ENCODE results near the gene MT1A. TPM values are rescaled to one million over a fixed set of nuclear protein-coding genes. Genes with fewer than 3 reads are reported as not detected.

MT1A gene
- total RNA-seq, 1 experiment from 2014 or later: not detected

DNA sequence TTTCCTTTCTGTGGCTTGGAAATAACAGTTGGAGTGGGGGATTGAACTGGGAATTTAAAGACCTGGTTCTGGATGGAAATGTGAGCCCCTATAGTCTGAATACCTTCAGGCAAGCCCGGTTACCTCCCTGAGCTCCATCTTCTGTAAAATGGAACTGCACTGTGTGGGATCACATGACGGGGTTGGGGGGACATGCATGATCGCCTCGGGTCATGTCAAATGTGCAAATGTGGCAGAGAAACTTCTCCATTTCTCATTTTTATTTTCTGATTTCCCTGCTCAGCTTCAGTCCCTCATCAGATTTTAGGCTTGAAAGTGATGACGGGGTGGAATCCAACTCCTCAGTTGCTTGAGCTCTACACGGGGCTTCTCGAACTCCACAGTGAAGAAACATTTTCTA is 14.8 kb downstream of the MT1A start:
- intact Hi-C loops (cut with micrococcal nuclease): no loop called here
- no peaks in the 10 kb centered on the region for H3K9me2 ChIP-seq (ENCODE audit: insufficient read depth)
- CTCF ChIA-PET: no interaction called here
- no peaks in the 10 kb centered on the region for H4K20me1 ChIP-seq (ENCODE audit: insufficient read depth)
- H3K27me3 ChIP-seq (ENCODE audit: insufficient read depth, low read length): no peaks in the 10 kb centered on the region
- H2AFZ ChIP-seq (ENCODE audit: low read depth, low read length, poor library complexity, severe bottlenecking): peak overlapping the region; percentile 55
- no peak overlapping the region for H3K27ac ChIP-seq (ENCODE audit: low read depth, low read length)
- H3K4me2 ChIP-seq (ENCODE audit: low read length): peak overlapping the region; percentile 70; the same call in 1 of the 2 replicates
- DNase-seq (ENCODE audit: low read depth, low spot score) (no peak), ATAC-seq (no peak)
- BruUV-seq (replicated peaks): no TSS peak
- H3K36me3 ChIP-seq (ENCODE audit: control insufficient read depth in 1 of 2, insufficient read depth in 2 of 2, low read length in 2 of 2): no peaks in the 10 kb centered on the region
- H3K9ac ChIP-seq (ENCODE audit: low read length): no peak overlapping the region
- RAD21 ChIA-PET (ENCODE audit: low non-redundant PET in 1 of 2, low total read pairs in 2 of 2, uncharacterized antibody in 2 of 2, unreplicated experiment in 2 of 2): no interaction called here
- no peaks in the 10 kb centered on the region for H3K79me2 ChIP-seq (ENCODE audit: insufficient read depth, low read length)
- no peak for TF ChIP-seq ZNF274 (IDR thresholded peaks at IDR 0.05; ENCODE audit: low read depth, low read length)
- TF ChIP-seq POLR2AphosphoS5 (IDR thresholded peaks at IDR 0.05; ENCODE audit: low read depth, low read length): no peak
- TF ChIP-seq EZH2phosphoT487 (IDR thresholded peaks at IDR 0.05; ENCODE audit: borderline replicate concordance): no peak
- TF ChIP-seq EZH2 (IDR thresholded peaks at IDR 0.05): no peak
- no peak overlapping the region for H3K4me3 ChIP-seq (replicated peaks in 1 of 2; ENCODE audit: low read depth in 1 of 2, low read length in 2 of 2)
- H3K9me3 ChIP-seq (ENCODE audit: control insufficient read depth in 1 of 2, insufficient read depth in 1 of 2, low read depth in 1 of 2, low read length in 2 of 2): no peaks in the 10 kb centered on the region
- POLR2A ChIA-PET: interaction anchor here (1.3 to 1.8 kb wide), 2 partner anchors 10 to 27 kb away, joined by 6 to 13 read pairs; partner anchors contain the start of gene MT1E
- H3K4me1 ChIP-seq (ENCODE audit: control insufficient read depth in 1 of 2, insufficient read depth in 2 of 2, low read length in 2 of 2): peaks cover 25 to 47% of the 10 kb centered on the region in 2 experiments

DNA sequence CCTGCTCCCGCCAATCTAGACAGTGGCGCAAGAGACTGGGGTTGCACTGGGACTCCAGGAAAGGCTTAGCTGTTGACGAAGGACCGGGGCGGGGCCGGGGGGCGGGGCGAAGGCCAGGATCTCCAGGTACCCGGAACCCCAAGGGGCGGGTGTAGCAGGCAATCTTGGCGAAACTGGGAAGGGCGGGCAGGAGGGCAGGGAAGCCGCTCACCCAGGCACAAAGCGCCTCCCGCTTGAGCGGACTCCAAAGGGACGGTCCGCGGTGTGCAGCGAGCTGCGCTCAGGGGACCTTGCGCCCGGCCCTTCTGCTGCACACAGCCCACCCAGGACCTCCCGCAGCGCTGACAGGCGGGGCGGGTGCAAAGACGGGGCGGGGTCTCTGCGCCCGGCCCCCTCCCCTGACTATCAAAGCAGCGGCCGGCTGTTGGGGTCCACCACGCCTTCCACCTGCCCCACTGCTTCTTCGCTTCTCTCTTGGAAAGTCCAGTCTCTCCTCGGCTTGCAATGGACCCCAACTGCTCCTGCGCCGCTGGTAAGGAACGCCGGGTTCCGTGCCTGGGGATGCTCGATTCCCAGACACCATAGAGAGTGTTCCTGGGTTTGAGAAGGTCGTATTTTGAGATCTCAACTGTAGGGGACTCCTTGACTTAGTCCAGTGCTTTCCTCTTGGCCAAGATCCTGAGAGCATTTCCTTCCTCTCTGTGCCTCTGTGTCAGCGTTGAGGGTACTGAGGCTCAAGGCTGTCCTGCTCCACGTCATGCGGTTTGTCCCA is 19.3 kb downstream of the MT1A start, which contains the start of gene MT1F:
Gene MT1F (plus strand): TSS at position 405 of the 772 bp plus-strand sequence. CDS start 100 bp downstream, at position 505.
- ChIA-PET RAD21 (ENCODE audit: low non-redundant PET in 1 of 2, low total read pairs in 2 of 2, uncharacterized antibody in 2 of 2, unreplicated experiment in 2 of 2) (no interaction called here), POLR2A (interaction anchor here (0.6 to 3.8 kb wide), 6 partner anchors 30 to 61 kb away, joined by 3 to 17 read pairs (median 4); partner anchors contain the start of genes MT1E and MT2A), CTCF (no interaction called here)
- Histone ChIP-seq H3K79me2 (ENCODE audit: insufficient read depth, low read length) (no peaks in the 10 kb centered on the region), H3K9ac (ENCODE audit: low read length) (peak within 1 kb of the TSS; percentile 46), H3K36me3 (ENCODE audit: control insufficient read depth in 1 of 2, insufficient read depth in 2 of 2, low read length in 2 of 2) (no peaks in the 10 kb centered on the region), H4K20me1 (ENCODE audit: insufficient read depth) (no peaks in the 10 kb centered on the region), H3K4me1 (ENCODE audit: control insufficient read depth in 1 of 2, insufficient read depth in 2 of 2, low read length in 2 of 2) (peaks cover 26 to 54% of the 10 kb centered on the region in 2 experiments), H3K4me2 (ENCODE audit: low read length) (peak within 1 kb of the TSS; percentile 80), H3K9me2 (ENCODE audit: insufficient read depth) (no peaks in the 10 kb centered on the region), H3K4me3 (replicated peaks in 1 of 2; ENCODE audit: low read depth in 1 of 2, low read length in 2 of 2) (peak within 1 kb of the TSS; percentile 47 to 55), H3K27ac (ENCODE audit: low read depth, low read length) (no peak within 1 kb of the TSS; the same call in 1 of the 2 replicates), H3K9me3 (ENCODE audit: control insufficient read depth in 1 of 2, insufficient read depth in 1 of 2, low read depth in 1 of 2, low read length in 2 of 2) (no peaks in the 10 kb centered on the region), H2AFZ (ENCODE audit: low read depth, low read length, poor library complexity, severe bottlenecking) (peak within 1 kb of the TSS; percentile 91), H3K27me3 (ENCODE audit: insufficient read depth, low read length) (no peaks in the 10 kb centered on the region)
- TF ChIP-seq POLR2AphosphoS5 (IDR thresholded peaks at IDR 0.05; ENCODE audit: low read depth, low read length): peak; percentile 73
- TF ChIP-seq CBX3 (IDR thresholded peaks at IDR 0.05; ENCODE audit: low read depth): no peak; the same call in 1 of the 2 replicates
- peak; percentile 37 for TF ChIP-seq RAD21 (IDR thresholded peaks at IDR 0.05; ENCODE audit: low read depth)
- TF ChIP-seq POLR2A (IDR thresholded peaks at IDR 0.05; ENCODE audit: borderline replicate concordance, extremely low read depth, insufficient read depth, insufficient read length): no peak
- TF ChIP-seq CEBPB (IDR thresholded peaks at IDR 0.05; ENCODE audit: low read depth): peak; percentile 88
- TF ChIP-seq EZH2phosphoT487 (IDR thresholded peaks at IDR 0.05; ENCODE audit: borderline replicate concordance): no peak
- no peak; the same call in 1 of the 2 replicates for TF ChIP-seq ELF1 (IDR thresholded peaks at IDR 0.05; ENCODE audit: borderline replicate concordance, low read depth)
- peak; percentile 59 for TF ChIP-seq SP1 (IDR thresholded peaks at IDR 0.05; ENCODE audit: low read depth)
- no peak for TF ChIP-seq EGR1 (IDR thresholded peaks at IDR 0.05; ENCODE audit: low read depth)
- no peak for TF ChIP-seq YY1 (IDR thresholded peaks at IDR 0.05; ENCODE audit: extremely low read depth, insufficient replicate concordance, low read depth, low read length)
- TF ChIP-seq, protein P1, sequence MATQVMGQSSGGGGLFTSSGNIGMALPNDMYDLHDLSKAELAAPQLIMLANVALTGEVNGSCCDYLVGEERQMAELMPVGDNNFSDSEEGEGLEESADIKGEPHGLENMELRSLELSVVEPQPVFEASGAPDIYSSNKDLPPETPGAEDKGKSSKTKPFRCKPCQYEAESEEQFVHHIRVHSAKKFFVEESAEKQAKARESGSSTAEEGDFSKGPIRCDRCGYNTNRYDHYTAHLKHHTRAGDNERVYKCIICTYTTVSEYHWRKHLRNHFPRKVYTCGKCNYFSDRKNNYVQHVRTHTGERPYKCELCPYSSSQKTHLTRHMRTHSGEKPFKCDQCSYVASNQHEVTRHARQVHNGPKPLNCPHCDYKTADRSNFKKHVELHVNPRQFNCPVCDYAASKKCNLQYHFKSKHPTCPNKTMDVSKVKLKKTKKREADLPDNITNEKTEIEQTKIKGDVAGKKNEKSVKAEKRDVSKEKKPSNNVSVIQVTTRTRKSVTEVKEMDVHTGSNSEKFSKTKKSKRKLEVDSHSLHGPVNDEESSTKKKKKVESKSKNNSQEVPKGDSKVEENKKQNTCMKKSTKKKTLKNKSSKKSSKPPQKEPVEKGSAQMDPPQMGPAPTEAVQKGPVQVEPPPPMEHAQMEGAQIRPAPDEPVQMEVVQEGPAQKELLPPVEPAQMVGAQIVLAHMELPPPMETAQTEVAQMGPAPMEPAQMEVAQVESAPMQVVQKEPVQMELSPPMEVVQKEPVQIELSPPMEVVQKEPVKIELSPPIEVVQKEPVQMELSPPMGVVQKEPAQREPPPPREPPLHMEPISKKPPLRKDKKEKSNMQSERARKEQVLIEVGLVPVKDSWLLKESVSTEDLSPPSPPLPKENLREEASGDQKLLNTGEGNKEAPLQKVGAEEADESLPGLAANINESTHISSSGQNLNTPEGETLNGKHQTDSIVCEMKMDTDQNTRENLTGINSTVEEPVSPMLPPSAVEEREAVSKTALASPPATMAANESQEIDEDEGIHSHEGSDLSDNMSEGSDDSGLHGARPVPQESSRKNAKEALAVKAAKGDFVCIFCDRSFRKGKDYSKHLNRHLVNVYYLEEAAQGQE (IDR thresholded peaks at IDR 0.05; ENCODE audit: low read depth): no peak
- ATAC-seq: peak; percentile 87
- no TSS peak for BruUV-seq (replicated peaks)
- intact Hi-C loops (cut with micrococcal nuclease): loop anchor here (2.0 kb wide), 1 partner anchor 25 kb away; the partner anchor contains the start of gene MT1X
- DNase-seq (ENCODE audit: low read depth, low spot score): peak; percentile 83

Data from HCT116 (cell line).